ENCODE results near the gene ZNF629.

ZNF629 gene

GRCh38 chr16:30767767-30768465 is 19.1 kb downstream of the ZNF629 start:
- no peak for DNase-seq (ENCODE audit: low read depth)

GRCh38 chr16:30766933-30767284 is 20.1 kb downstream of the ZNF629 start:
- DNase-seq (ENCODE audit: low read depth) = no peak

- DNase-seq (ENCODE audit: low read depth) = no peak
Observed at GRCh38 chr16:30766206-30766932, 20.6 kb downstream of the ZNF629 start.

GRCh38 chr16:30764816-30765465 is 22.1 kb downstream of the ZNF629 start:
- DNase-seq (ENCODE audit: low read depth) = no peak

DNA sequence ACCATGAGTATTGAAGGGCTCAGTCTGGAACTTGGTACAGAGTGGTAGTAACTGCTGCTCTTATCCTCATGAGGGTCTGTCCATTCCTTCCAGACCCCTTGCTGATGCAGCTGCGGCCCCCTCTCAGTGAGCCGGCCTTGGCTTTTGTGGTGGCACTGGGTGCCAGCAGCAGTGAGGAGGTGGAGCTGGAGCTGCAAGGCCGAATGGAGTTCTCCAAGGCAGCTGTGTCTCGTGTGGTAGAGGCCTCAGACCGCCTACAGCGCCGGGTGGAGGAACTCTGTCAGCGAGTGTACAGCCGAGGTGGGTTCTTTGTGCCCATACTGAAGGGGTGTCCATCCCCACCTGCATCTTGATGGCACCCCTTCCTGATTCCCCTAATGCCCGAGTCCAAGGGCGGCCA is 22.9 kb downstream of the ZNF629 start:
- DNase-seq (ENCODE audit: low read depth) = no peak

DNA sequence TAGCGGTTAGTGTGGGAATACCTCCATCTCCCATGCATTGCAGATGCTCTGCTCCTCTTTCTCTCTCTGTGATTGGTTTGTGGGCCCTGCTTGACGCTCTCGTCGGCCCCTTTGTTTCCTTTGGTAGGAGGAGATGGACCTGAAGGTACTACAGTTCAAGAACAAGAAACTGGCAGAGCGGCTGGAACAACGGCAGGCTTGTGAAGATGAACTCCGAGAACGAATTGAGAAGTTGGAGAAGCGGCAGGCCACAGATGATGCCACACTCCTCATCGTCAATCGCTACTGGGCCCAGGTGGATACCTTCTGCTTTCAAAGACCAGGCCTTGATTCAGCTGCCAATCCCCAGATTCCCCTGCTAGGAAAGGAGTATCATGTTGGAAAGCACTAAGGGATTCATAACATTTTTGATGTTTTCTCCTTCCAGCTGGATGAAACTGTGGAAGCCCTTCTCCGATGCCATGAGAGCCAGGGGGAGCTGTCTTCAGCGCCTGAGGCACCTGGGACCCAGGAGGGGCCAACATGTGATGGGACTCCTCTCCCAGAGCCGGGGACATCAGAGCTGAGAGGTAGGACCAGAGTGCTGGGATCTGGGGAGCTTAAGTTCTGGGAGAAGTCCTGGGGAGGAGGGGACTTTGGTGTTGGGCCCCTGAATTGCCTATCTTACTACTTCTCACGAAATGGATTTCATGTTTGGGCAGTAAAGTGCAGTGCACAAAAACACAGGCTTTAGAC is 23.8 kb downstream of the ZNF629 start:
- DNase-seq (ENCODE audit: low read depth) = no peak

DNA sequence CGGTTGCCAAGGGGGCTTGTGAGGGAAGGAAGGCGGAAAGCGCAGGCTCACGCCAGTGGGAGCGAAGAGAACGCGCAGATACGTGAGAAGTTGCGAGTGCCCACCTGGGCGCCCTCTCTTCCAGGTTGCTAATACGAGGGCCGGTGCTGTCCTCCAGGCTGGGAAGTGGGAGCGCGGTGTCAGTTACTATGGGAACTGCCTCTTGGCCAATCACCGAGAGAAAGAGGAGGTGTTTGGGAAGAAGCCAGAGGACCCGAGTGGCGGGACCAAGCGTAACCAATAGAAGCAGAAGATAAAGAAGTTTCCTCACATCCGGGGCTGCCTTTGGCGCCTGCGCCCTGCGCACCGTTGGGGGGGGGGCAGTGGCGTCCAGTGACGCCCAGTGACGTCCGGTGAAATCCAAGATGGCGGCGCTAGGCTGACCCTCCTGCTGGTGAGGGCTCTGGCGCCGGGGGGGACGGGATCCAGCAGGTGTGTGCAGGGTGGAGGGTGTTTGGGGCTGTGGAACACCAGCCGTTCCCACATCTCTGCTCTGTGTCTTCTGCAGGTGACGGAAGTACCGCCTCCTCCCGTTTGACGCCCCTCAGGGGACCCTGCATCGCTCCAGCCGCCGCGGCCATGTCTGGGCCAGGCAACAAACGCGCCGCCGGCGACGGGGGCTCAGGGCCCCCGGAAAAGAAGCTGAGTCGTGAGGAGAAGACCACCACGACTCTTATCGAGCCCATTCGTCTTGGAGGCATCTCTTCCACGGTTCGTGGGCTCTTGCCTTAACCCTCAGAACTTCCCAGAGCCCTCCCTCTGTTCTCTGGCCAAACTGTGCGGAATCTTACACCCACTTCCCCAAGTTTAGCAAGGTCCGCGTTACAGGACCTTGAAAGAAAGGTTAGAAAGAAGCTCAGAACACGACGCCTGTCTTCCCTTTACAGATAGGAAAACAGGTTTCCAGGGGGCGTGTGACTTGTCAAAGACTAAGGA is 24.8 kb downstream of the ZNF629 start, which contains the start of the genes CFAP119 and RNF40:
Gene CFAP119, minus strand, starts transcription at position 135 of the 975 bp plus-strand sequence. CDS start 314 bp downstream, outside the sequence.
Gene RNF40, plus strand, starts transcription at position 395 of the 975 bp plus-strand sequence. Its CDS starts 224 bp downstream, at position 619.
- peak; percentile 97 for DNase-seq (ENCODE audit: low read depth)

- DNase-seq (ENCODE audit: low read depth) = no peak
Observed at GRCh38 chr16:30761427-30761927, 25.5 kb downstream of the ZNF629 start.

- no peak for DNase-seq (ENCODE audit: low read depth)
Observed at GRCh38 chr16:30760577-30761426, 26.2 kb downstream of the ZNF629 start.

GRCh38 chr16:30760001-30760559 is 26.9 kb downstream of the ZNF629 start:
- DNase-seq (ENCODE audit: low read depth) = no peak

DNA sequence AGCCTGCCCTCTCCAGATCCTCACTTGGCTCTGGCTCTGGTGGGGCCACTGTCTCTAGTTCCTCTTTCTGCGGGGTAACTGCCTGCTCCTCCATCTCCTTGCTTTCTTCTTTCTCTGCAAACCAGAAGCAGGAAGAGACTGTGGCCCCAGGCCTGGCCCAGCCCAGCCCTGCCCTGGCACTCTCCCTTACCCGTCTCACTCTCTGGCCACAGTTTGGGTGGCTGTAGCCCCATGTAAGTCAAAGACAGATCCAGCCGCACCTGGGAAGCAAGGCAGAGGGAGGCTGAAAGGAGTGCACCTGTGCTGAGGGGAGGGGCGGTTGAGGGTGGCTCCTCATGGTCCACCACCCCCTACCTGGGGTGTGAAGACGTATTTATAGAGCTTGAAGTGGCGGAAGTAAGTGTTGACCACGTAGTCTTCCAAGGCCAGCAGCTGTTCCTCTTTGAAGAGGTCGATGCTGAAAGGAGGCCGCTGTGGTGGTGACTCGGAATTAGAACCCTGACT is 28.0 kb downstream of the ZNF629 start:
- DNase-seq (ENCODE audit: low read depth) = no peak

DNA sequence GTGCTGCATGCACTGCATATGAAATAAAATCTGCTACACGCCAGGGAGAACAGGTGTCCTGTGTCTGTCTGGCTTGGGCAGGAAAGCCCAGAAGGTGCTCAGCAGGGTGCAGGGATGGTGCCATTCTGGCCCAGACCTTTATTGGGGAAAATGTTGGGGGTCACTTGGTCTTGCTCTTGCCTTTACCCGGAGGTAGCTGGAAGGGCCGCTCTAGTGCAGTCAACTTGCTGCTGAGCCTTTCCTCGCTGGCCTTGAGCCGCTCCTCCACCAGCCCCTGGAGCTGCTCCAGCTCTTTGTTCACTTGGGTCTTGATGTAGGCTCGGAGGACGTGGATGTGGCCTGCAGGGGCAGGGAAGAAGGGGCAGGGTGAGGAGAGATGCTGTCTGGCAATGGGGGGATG is 29.7 kb downstream of the ZNF629 start:
- no peak for DNase-seq (ENCODE audit: low read depth)

DNA sequence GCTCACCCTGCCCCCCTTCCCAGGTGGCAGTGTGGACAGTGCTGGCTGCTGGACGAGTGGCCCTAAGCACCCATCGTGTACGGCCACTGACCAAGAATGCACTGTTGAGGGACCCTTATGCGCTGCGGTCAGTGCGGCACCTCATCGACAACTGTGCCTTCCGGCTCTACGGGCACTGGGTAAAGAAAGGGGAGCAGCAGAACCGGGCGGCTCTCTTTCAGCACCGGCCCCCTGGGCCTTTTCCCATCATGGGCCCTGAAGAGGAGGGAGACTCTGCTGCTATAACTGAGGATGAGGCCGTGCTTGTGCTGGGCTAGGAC is 30.3 kb downstream of the ZNF629 start:
- DNase-seq (ENCODE audit: low read depth) = no peak

- DNase-seq (ENCODE audit: low read depth) = no peak
Observed at GRCh38 chr16:30755955-30756780, 30.8 kb downstream of the ZNF629 start.

- DNase-seq (ENCODE audit: low read depth) = no peak
Observed at GRCh38 chr16:30753596-30753995, 33.4 kb downstream of the ZNF629 start.

DNA sequence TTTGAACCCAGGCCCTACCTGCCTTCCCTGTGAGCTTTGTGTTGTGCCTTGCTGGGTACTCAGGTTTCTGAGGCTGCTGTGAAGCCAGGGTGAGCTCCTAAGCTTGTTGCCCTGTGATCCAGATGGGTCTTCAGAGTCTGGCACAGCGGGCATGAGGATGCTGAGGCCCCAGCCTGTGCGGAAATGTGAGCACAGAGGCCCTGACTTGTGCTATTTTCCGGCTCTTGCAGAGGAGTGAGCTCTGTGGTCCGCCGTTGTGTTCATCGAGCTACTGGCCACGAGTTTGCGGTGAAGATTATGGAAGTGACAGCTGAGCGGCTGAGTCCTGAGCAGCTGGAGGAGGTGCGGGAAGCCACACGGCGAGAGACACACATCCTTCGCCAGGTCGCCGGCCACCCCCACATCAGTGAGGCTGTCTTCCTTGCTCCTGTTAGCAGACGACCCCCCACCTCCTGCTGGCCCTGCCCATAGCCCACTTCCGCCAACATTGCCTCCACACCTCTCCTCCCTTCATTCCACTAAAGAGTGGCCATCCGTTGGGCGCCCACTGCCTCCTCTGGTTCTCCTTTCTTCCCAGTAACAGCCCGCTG is 36.0 kb downstream of the ZNF629 start:
- no peak for DNase-seq (ENCODE audit: low read depth)

DNA sequence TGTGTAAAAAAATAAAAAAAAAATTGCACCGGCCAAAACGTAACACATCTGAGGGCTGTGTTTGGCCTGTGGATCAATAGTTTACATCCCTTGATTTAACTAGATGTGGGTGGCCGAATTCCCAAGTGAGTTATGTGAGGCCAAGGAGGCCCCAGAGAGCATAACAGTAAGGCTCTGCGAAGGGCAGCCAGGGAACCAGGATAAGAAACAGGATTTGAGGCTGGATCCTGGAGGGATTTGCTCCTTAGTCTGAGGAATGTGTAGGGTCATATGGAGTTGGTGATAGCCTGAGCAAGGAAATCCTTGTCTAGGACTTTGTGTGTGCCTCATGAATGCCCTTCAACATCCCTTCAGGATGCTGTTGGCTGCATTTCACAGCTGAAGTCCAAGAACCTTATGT is 36.8 kb downstream of the ZNF629 start:
- DNase-seq (ENCODE audit: low read depth) = no peak

Measured in GM04504 (cell line).